ENCODE results near the gene LCN12.

Gene LCN12

GRCh38 chr9:136910901-136911245, 41.2 kb upstream of the LCN12 start:
- no peaks in the 10 kb centered on the region for H3K27me3 ChIP-seq (ENCODE audit: insufficient read depth, low read length, poor library complexity)
- no peak overlapping the region for H3K4me2 ChIP-seq (ENCODE audit: low read length)
- H3K23ac ChIP-seq (ENCODE audit: low read length), result no peak overlapping the region
- no peak overlapping the region for H2AK5ac ChIP-seq (ENCODE audit: low read length)
- no peaks in the 10 kb centered on the region for H3K4me1 ChIP-seq (ENCODE audit: control insufficient read depth, low read depth, low read length)
- peaks cover 8% of the 10 kb centered on the region for H3K36me3 ChIP-seq (ENCODE audit: control insufficient read depth, insufficient read depth, low read length)
- H3K4ac ChIP-seq (ENCODE audit: low read depth, low read length), result no peak overlapping the region
- no peak overlapping the region for H3K56ac ChIP-seq (ENCODE audit: low read length)
- no peak overlapping the region for H2BK15ac ChIP-seq (replicated peaks; ENCODE audit: low read depth)
- no peak overlapping the region for H3K27ac ChIP-seq (ENCODE audit: low read depth, low read length)
- WGBS (ENCODE audit: extremely low coverage, insufficient coverage, low lambda C conversion rate), result no CpG with 5 or more reads among the region's 12 CpGs
- no peak overlapping the region for H2BK120ac ChIP-seq (ENCODE audit: low read depth, low read length)
- no peak for DNase-seq
- no peak overlapping the region for H3K9ac ChIP-seq (ENCODE audit: low read length)
- H2BK5ac ChIP-seq (ENCODE audit: low read length), result no peak overlapping the region
- H3K18ac ChIP-seq (ENCODE audit: low read length), result no peak overlapping the region
- peaks cover 2% of the 10 kb centered on the region for H3K79me2 ChIP-seq (ENCODE audit: control insufficient read depth, insufficient read depth, low read length)
- H4K5ac ChIP-seq (ENCODE audit: low read length), result no peak overlapping the region
- no peak overlapping the region for H3K4me3 ChIP-seq (ENCODE audit: low read length)
- H3K79me1 ChIP-seq (ENCODE audit: low read length), result no peaks in the 10 kb centered on the region
- H4K8ac ChIP-seq (ENCODE audit: low read depth, low read length), result no peak overlapping the region

GRCh38 chr9:136913701-136914438, 38.2 kb upstream of the LCN12 start:
- H3K4me2 ChIP-seq (ENCODE audit: low read length), result no peak overlapping the region
- H3K79me1 ChIP-seq (ENCODE audit: low read length), result no peaks in the 10 kb centered on the region
- no peaks in the 10 kb centered on the region for H3K27me3 ChIP-seq (ENCODE audit: insufficient read depth, low read length, poor library complexity)
- no peak overlapping the region for H2BK120ac ChIP-seq (ENCODE audit: low read depth, low read length)
- WGBS (ENCODE audit: extremely low coverage, insufficient coverage, low lambda C conversion rate), result no CpG with 5 or more reads among the region's 17 CpGs
- H3K56ac ChIP-seq (ENCODE audit: low read length), result no peak overlapping the region
- H3K4me1 ChIP-seq (ENCODE audit: control insufficient read depth, low read depth, low read length), result no peaks in the 10 kb centered on the region
- H3K27ac ChIP-seq (ENCODE audit: low read depth, low read length), result no peak overlapping the region
- H2BK15ac ChIP-seq (replicated peaks; ENCODE audit: low read depth), result no peak overlapping the region
- no peak overlapping the region for H3K9ac ChIP-seq (ENCODE audit: low read length)
- no peak overlapping the region for H3K23ac ChIP-seq (ENCODE audit: low read length)
- no peak overlapping the region for H3K18ac ChIP-seq (ENCODE audit: low read length)
- H3K36me3 ChIP-seq (ENCODE audit: control insufficient read depth, insufficient read depth, low read length), result peaks cover 15% of the 10 kb centered on the region
- no peak overlapping the region for H4K8ac ChIP-seq (ENCODE audit: low read depth, low read length)
- no peak overlapping the region for H3K4me3 ChIP-seq (ENCODE audit: low read length)
- peaks cover 2% of the 10 kb centered on the region for H3K79me2 ChIP-seq (ENCODE audit: control insufficient read depth, insufficient read depth, low read length)
- DNase-seq, result no peak
- H4K5ac ChIP-seq (ENCODE audit: low read length), result no peak overlapping the region
- H3K4ac ChIP-seq (ENCODE audit: low read depth, low read length), result no peak overlapping the region
- no peak overlapping the region for H2AK5ac ChIP-seq (ENCODE audit: low read length)
- H2BK5ac ChIP-seq (ENCODE audit: low read length), result no peak overlapping the region

DNA sequence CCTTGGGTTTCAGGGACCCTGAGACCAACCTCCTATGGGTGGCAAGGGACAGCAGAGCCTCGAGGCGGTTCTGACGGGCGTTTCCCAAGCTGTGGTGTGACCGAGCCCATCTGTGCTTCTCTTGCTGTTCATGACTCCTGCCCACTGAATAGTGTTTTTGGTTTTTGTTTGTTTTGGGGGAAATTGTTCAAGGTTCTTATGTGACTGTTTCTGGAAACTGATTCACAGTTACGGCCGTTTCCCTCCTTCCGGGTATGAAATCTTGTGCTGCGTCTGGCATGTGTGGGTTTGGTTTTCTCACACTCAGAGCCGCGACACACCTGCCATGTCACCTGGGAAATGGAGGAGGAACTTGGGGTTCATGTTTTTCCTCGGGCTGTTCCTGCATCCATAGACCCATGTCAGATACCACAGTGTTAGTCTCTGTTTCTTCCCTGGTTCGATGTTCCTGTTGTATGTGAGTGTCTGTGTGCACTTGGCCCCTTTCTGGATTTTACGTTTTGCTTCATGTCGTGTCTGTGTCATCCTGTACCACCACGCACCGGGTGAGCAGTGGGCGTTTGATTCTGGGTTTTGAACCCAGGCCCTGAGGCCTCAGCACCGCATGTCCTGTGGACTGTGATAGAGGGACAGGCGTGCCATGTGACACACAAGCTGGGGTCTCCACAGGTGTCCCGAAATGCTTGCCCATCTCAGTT, 36.3 kb upstream of the LCN12 start:
- Histone ChIP-seq H3K27me3 (ENCODE audit: insufficient read depth, low read length, poor library complexity) (no peaks in the 10 kb centered on the region), H2BK5ac (ENCODE audit: low read length) (no peak overlapping the region), H3K4me2 (ENCODE audit: low read length) (no peak overlapping the region), H3K18ac (ENCODE audit: low read length) (no peak overlapping the region), H3K23ac (ENCODE audit: low read length) (no peak overlapping the region), H2AK5ac (ENCODE audit: low read length) (no peak overlapping the region), H3K56ac (ENCODE audit: low read length) (no peak overlapping the region), H2BK120ac (ENCODE audit: low read depth, low read length) (no peak overlapping the region), H2BK15ac (replicated peaks; ENCODE audit: low read depth) (no peak overlapping the region), H3K79me1 (ENCODE audit: low read length) (no peaks in the 10 kb centered on the region), H3K4me1 (ENCODE audit: control insufficient read depth, low read depth, low read length) (no peaks in the 10 kb centered on the region), H3K36me3 (ENCODE audit: control insufficient read depth, insufficient read depth, low read length) (peaks cover 13% of the 10 kb centered on the region), H3K27ac (ENCODE audit: low read depth, low read length) (no peak overlapping the region), H4K5ac (ENCODE audit: low read length) (no peak overlapping the region), H3K9ac (ENCODE audit: low read length) (no peak overlapping the region), H3K79me2 (ENCODE audit: control insufficient read depth, insufficient read depth, low read length) (peaks cover 2% of the 10 kb centered on the region), H3K4me3 (ENCODE audit: low read length) (no peak overlapping the region), H3K4ac (ENCODE audit: low read depth, low read length) (no peak overlapping the region), H4K8ac (ENCODE audit: low read depth, low read length) (no peak overlapping the region)
- no CpG with 5 or more reads among the region's 21 CpGs for WGBS (ENCODE audit: extremely low coverage, insufficient coverage, low lambda C conversion rate)
- DNase-seq, result no peak

- Histone ChIP-seq H3K27me3 (ENCODE audit: insufficient read depth, low read length, poor library complexity) (no peaks in the 10 kb centered on the region), H3K4me2 (ENCODE audit: low read length) (no peak overlapping the region), H3K36me3 (ENCODE audit: control insufficient read depth, insufficient read depth, low read length) (peaks cover 14% of the 10 kb centered on the region), H3K4me3 (ENCODE audit: low read length) (no peak overlapping the region), H4K8ac (ENCODE audit: low read depth, low read length) (no peak overlapping the region), H3K56ac (ENCODE audit: low read length) (no peak overlapping the region), H3K9ac (ENCODE audit: low read length) (no peak overlapping the region), H2BK15ac (replicated peaks; ENCODE audit: low read depth) (no peak overlapping the region), H4K5ac (ENCODE audit: low read length) (no peak overlapping the region), H3K18ac (ENCODE audit: low read length) (no peak overlapping the region), H3K23ac (ENCODE audit: low read length) (no peak overlapping the region), H3K27ac (ENCODE audit: low read depth, low read length) (no peak overlapping the region), H3K4ac (ENCODE audit: low read depth, low read length) (no peak overlapping the region), H3K79me2 (ENCODE audit: control insufficient read depth, insufficient read depth, low read length) (peaks cover 2% of the 10 kb centered on the region), H2AK5ac (ENCODE audit: low read length) (no peak overlapping the region), H3K4me1 (ENCODE audit: control insufficient read depth, low read depth, low read length) (no peaks in the 10 kb centered on the region), H3K79me1 (ENCODE audit: low read length) (no peaks in the 10 kb centered on the region), H2BK5ac (ENCODE audit: low read length) (no peak overlapping the region), H2BK120ac (ENCODE audit: low read depth, low read length) (no peak overlapping the region)
- no CpG with 5 or more reads among the region's 32 CpGs for WGBS (ENCODE audit: extremely low coverage, insufficient coverage, low lambda C conversion rate)
- no peak for DNase-seq
Measured at GRCh38 chr9:136916330-136917184, 35.5 kb upstream of the LCN12 start.

GRCh38 chr9:136917902-136918301, 34.2 kb upstream of the LCN12 start:
- Histone ChIP-seq H3K23ac (ENCODE audit: low read length) (no peak overlapping the region), H3K9ac (ENCODE audit: low read length) (no peak overlapping the region), H3K36me3 (ENCODE audit: control insufficient read depth, insufficient read depth, low read length) (peaks cover 14% of the 10 kb centered on the region), H3K27ac (ENCODE audit: low read depth, low read length) (no peak overlapping the region), H2BK15ac (replicated peaks; ENCODE audit: low read depth) (no peak overlapping the region), H3K4me2 (ENCODE audit: low read length) (no peak overlapping the region), H3K56ac (ENCODE audit: low read length) (no peak overlapping the region), H2BK120ac (ENCODE audit: low read depth, low read length) (no peak overlapping the region), H4K5ac (ENCODE audit: low read length) (no peak overlapping the region), H3K27me3 (ENCODE audit: insufficient read depth, low read length, poor library complexity) (no peaks in the 10 kb centered on the region), H3K79me2 (ENCODE audit: control insufficient read depth, insufficient read depth, low read length) (peaks cover 2% of the 10 kb centered on the region), H3K4ac (ENCODE audit: low read depth, low read length) (no peak overlapping the region), H3K79me1 (ENCODE audit: low read length) (no peaks in the 10 kb centered on the region), H2AK5ac (ENCODE audit: low read length) (no peak overlapping the region), H3K4me1 (ENCODE audit: control insufficient read depth, low read depth, low read length) (no peaks in the 10 kb centered on the region), H3K18ac (ENCODE audit: low read length) (no peak overlapping the region), H2BK5ac (ENCODE audit: low read length) (no peak overlapping the region), H4K8ac (ENCODE audit: low read depth, low read length) (no peak overlapping the region), H3K4me3 (ENCODE audit: low read length) (no peak overlapping the region)
- no peak for DNase-seq
- no CpG with 5 or more reads among the region's 11 CpGs for WGBS (ENCODE audit: extremely low coverage, insufficient coverage, low lambda C conversion rate)

All from mesendoderm (in vitro differentiated cells).